Subcutaneous abdominal adipose tissue (tissue), 5 donors: ENCODE data around the gene IRF1.
A peak's percentile ranks its signal among the peaks of the same experiment; 100 is the strongest.

Source experiments
- H3K27ac ChIP-seq: one replicate; pipeline ENCODE4 v1.7.0; 2013; ENCODE audit warnings: low read depth, mild to moderate bottlenecking, inconsistent platforms, low read length, moderate library complexity
- H3K27me3 ChIP-seq, 5 donors: one replicate each; pipeline ENCODE4 v1.7.0; 2013; ENCODE audit warnings: low read length in 5 of 5, inconsistent platforms in 1 of 5; ENCODE audit not compliant: control insufficient read depth in 5 of 5, insufficient read depth in 4 of 5
- H3K36me3 ChIP-seq, 5 donors: one replicate each; pipeline ENCODE4 v1.7.0; 2013; ENCODE audit warnings: low read length in 5 of 5; ENCODE audit not compliant: control insufficient read depth in 5 of 5, insufficient read depth in 5 of 5
- H3K4me1 ChIP-seq, 5 donors: one replicate each; pipeline ENCODE4 v1.7.0; 2013; ENCODE audit warnings: low read length in 5 of 5, mild to moderate bottlenecking in 3 of 5, moderate library complexity in 1 of 5; ENCODE audit not compliant: control insufficient read depth in 5 of 5, insufficient read depth in 5 of 5
- H3K4me3 ChIP-seq, 5 donors: one replicate each; pipeline ENCODE4 v1.7.0; 2013; ENCODE audit warnings: low read length in 5 of 5, low read depth in 1 of 5
- H3K9ac ChIP-seq, 5 donors: one replicate each; pipeline ENCODE4 v1.7.0; 2013; ENCODE audit warnings: low read length in 5 of 5, mild to moderate bottlenecking in 4 of 5, moderate library complexity in 3 of 5
- H3K9me3 ChIP-seq, 5 donors: one replicate each; pipeline ENCODE4 v1.7.0; 2013; ENCODE audit warnings: low read length in 5 of 5; ENCODE audit not compliant: control insufficient read depth in 5 of 5
- donor health status: healthy.
- donor health status: healthy.
- donor health status: healthy.
- donor health status: healthy.
- donor health status: healthy.

Gene IRF1

GRCh38 chr5:132481596-132482211, 8.9 kb downstream of the IRF1 start:
- Histone ChIP-seq H3K36me3 (peaks cover 0 to 54% (median 46%) of the 10 kb centered on the region in 5 donors), H3K27me3 (no peaks in the 10 kb centered on the region), H3K4me1 (peaks cover 3 to 52% (median 33%) of the 10 kb centered on the region in 5 donors), H3K9me3 (no peaks in the 10 kb centered on the region), H3K9ac (no peak overlapping the region), H3K4me3 (no peak overlapping the region), H3K27ac (peak overlapping the region; percentile 13)

GRCh38 chr5:132480893-132481595, 9.5 kb downstream of the IRF1 start:
- Histone ChIP-seq H3K36me3 (peaks cover 0 to 47% (median 40%) of the 10 kb centered on the region in 5 donors), H3K4me1 (peaks cover 5 to 50% (median 38%) of the 10 kb centered on the region in 5 donors), H3K4me3 (no peak overlapping the region), H3K27me3 (no peaks in the 10 kb centered on the region), H3K27ac (peak overlapping the region; percentile 13), H3K9me3 (no peaks in the 10 kb centered on the region), H3K9ac (no peak overlapping the region)

- H3K27ac ChIP-seq: peak overlapping the region; percentile 13
- H3K9me3 ChIP-seq: no peaks in the 10 kb centered on the region
- no peak overlapping the region for H3K4me3 ChIP-seq
- peaks cover 5 to 50% (median 43%) of the 10 kb centered on the region in 5 donors for H3K4me1 ChIP-seq
- no peak overlapping the region for H3K9ac ChIP-seq
- no peaks in the 10 kb centered on the region for H3K27me3 ChIP-seq
- peaks cover 0 to 42% (median 34%) of the 10 kb centered on the region in 5 donors for H3K36me3 ChIP-seq
Measured at GRCh38 chr5:132480546-132480892, 10.1 kb downstream of the IRF1 start.

- H3K36me3 ChIP-seq: peaks cover 0 to 37% (median 30%) of the 10 kb centered on the region in 5 donors
- H3K4me3 ChIP-seq: no peak overlapping the region
- peak overlapping the region in 1 of 5 donors; percentile 17 for H3K9ac ChIP-seq
- H3K9me3 ChIP-seq: no peaks in the 10 kb centered on the region
- H3K4me1 ChIP-seq: peaks cover 5 to 52% (median 47%) of the 10 kb centered on the region in 5 donors
- no peaks in the 10 kb centered on the region for H3K27me3 ChIP-seq
- peak overlapping the region; percentile 13 for H3K27ac ChIP-seq
Measured at GRCh38 chr5:132480042-132480441, 10.5 kb downstream of the IRF1 start.

GRCh38 chr5:132479111-132479951, 11.2 kb downstream of the IRF1 start:
- H3K4me1 ChIP-seq: peaks cover 5 to 54% (median 53%) of the 10 kb centered on the region in 5 donors
- peak overlapping the region; percentile 42 for H3K27ac ChIP-seq
- H3K27me3 ChIP-seq: no peaks in the 10 kb centered on the region
- H3K9ac ChIP-seq: peak overlapping the region in 2 of 5 donors; percentile 9 to 17
- H3K9me3 ChIP-seq: no peaks in the 10 kb centered on the region
- H3K4me3 ChIP-seq: no peak overlapping the region
- H3K36me3 ChIP-seq: peaks cover 0 to 30% (median 24%) of the 10 kb centered on the region in 5 donors

- Histone ChIP-seq H3K36me3 (peaks cover 0 to 21% (median 15%) of the 10 kb centered on the region in 5 donors), H3K9me3 (no peaks in the 10 kb centered on the region), H3K4me3 (no peak overlapping the region), H3K27me3 (no peaks in the 10 kb centered on the region), H3K4me1 (peaks cover 5 to 57% (median 53%) of the 10 kb centered on the region in 5 donors), H3K9ac (peak overlapping the region in 1 of 5 donors; percentile 10), H3K27ac (peak overlapping the region; percentile 42)
Measured at GRCh38 chr5:132478366-132478871, 12.2 kb downstream of the IRF1 start.

- Histone ChIP-seq H3K36me3 (peaks cover 0 to 16% (median 9%) of the 10 kb centered on the region in 5 donors), H3K27ac (peak overlapping the region; percentile 42), H3K4me3 (no peak overlapping the region), H3K27me3 (no peaks in the 10 kb centered on the region), H3K9ac (no peak overlapping the region), H3K9me3 (no peaks in the 10 kb centered on the region), H3K4me1 (peaks cover 5 to 58% (median 53%) of the 10 kb centered on the region in 5 donors)
Measured at GRCh38 chr5:132477784-132478365, 12.7 kb downstream of the IRF1 start.

GRCh38 chr5:132476876-132477781, 13.4 kb downstream of the IRF1 start:
- peaks cover 5 to 58% (median 53%) of the 10 kb centered on the region in 5 donors for H3K4me1 ChIP-seq

More at GRCh38 chr5:132476876-132477781, 13.4 kb downstream of the IRF1 start:
- Histone ChIP-seq H3K27ac (peak overlapping the region; percentile 20), H3K36me3 (peaks cover 0 to 13% (median 7%) of the 10 kb centered on the region in 5 donors), H3K9me3 (no peaks in the 10 kb centered on the region), H3K9ac (no peak overlapping the region), H3K27me3 (no peaks in the 10 kb centered on the region), H3K4me3 (no peak overlapping the region)
